PC-3 (cell line): ENCODE results near the gene RGS10.

Experiments
- CTCF ChIP-seq: fragments of 300-600 bp; sonication (generic); conservative IDR thresholded peaks from 2 replicates; pipeline ENCODE4 v1.5.1; 2017; ENCODE audit warnings: antibody characterized with exemption, low read depth, mild to moderate bottlenecking, low read length
- EZH2 ChIP-seq: fragments of 300-600 bp; sonication (generic); IDR thresholded peaks from one replicate; pipeline ENCODE4 v1.6.1; 2017; ENCODE audit warnings: antibody characterized with exemption, mild to moderate bottlenecking, low read length; ENCODE audit not compliant: unreplicated experiment
- EZH2phosphoT487 ChIP-seq: fragments of 300-600 bp; sonication (generic); IDR thresholded peaks from 2 replicates; pipeline ENCODE4 v1.6.1; 2018; ENCODE audit warnings: mild to moderate bottlenecking, antibody characterized with exemption, low read length, borderline replicate concordance

DNA sequence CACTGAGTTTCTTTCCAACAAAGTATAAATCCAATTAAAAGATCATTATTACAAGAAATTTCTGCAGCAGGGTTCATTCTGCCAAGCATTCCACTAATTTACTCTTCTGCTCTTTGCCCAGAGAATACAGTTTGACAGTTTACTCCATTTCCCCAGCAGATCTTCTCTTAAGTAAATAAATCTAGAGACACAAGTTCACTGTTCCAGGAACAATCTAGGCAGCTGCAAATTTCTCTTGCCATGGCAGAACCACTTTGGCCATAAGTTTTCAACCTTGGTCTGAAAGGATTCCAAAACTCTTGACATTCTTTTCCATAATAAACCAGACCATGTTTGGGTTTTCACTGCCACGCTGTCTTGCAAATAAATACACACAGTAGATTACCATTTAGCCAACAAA, 11.5 kb downstream of the RGS10 start:
- TF ChIP-seq CTCF (no peak), EZH2 (no peak), EZH2phosphoT487 (no peak)
